Vagina (tissue), 2 donors: Measurements from ENCODE around the gene ZNF219.

Experiments used
- CTCF ChIP-seq, 3 experiments: fragments of 450-650 bp in 2 of 3; fragments of 200-600 bp in 1 of 3; sonication (generic) in 1 of 3; IDR thresholded peaks; one replicate each; pipeline ENCODE4 v1.5.1; 2017 to 2019; ENCODE audit warnings: antibody characterized with exemption in 3 of 3, mild to moderate bottlenecking in 2 of 3, moderate library complexity in 2 of 3
- POLR2AphosphoS5 ChIP-seq, 2 donors: sonication (generic); formaldehyde crosslinking; IDR thresholded peaks; one replicate each; pipeline ENCODE4 v1.9.0; 2017; ENCODE audit warnings: antibody characterized with exemption in 2 of 2, mild to moderate bottlenecking in 2 of 2, low read depth in 1 of 2; ENCODE audit not compliant: insufficient read depth in 1 of 2

- TF ChIP-seq CTCF (IDR thresholded peaks at IDR 0.05) (peak; percentile 42 to 90 (median 81)), POLR2AphosphoS5 (IDR thresholded peaks at IDR 0.05; ENCODE audit: insufficient read depth in 1 of 2, low read depth in 1 of 2) (peak in 1 of 2 donors; percentile 46)
Measured at GRCh38 chr14:21106498-21107282, 8.2 kb upstream of the ZNF219 start.
